Right cardiac atrium (tissue), 5 donors: ENCODE results near the gene SIAH3. TPM values are rescaled to one million over a fixed set of nuclear protein-coding genes. Genes with fewer than 3 reads are reported as not detected.
A peak's percentile ranks its signal among the peaks of the same experiment; 100 is the strongest.

ENCODE experiments used
- ATAC-seq, 2 donors: fragments of 200-7000 bp; cut with Tn5 transposase; one replicate each; pipeline versions ENCODE4 v1.8.0 to v1.9.1; 2020; ENCODE audit warnings: moderate library complexity in 2 of 2, mild to moderate bottlenecking in 1 of 2
- DNase-seq, 3 donors: peaks; one replicate each; pipeline ENCODE4 v3.0.0-alpha.2; 2020
- H3K27ac ChIP-seq: one replicate; pipeline ENCODE4 v1.5.1; 2013; ENCODE audit warnings: mild to moderate bottlenecking, low read length, control low read depth, moderate library complexity
- H3K27me3 ChIP-seq: one replicate; pipeline ENCODE4 v1.6.1; 2013; ENCODE audit not compliant: control insufficient read depth, insufficient read depth
- H3K4me1 ChIP-seq: one replicate; pipeline ENCODE4 v1.6.1; 2013; ENCODE audit warnings: low read length; ENCODE audit not compliant: control insufficient read depth, insufficient read depth
- H3K4me3 ChIP-seq: one replicate; pipeline ENCODE4 v1.5.1; 2013; ENCODE audit warnings: low read length, control low read depth
- H3K9me3 ChIP-seq: one replicate; pipeline ENCODE4 v1.6.1; 2013; ENCODE audit warnings: low read length; ENCODE audit not compliant: control insufficient read depth
- WGBS: extraction: QIAGEN DNeasy Blood & Tissue Kit; methylation state at CpG from one replicate; pipeline ENCODE4 v1.1.7; 2013; 5-methylcytosine and 5-hydroxymethylcytosine counted together
- intact Hi-C, 4 donors: fragments of 100-400 bp; cut with DNase I; formaldehyde crosslinking; loops; one replicate each; pipeline versions ENCODE4 v1.11.0 to v1.14.0; 2022 to 2023
- polyA plus RNA-seq: library from polyadenylated mRNA; stranded (reverse); fragments of 200-250 nt; gene quantifications from one replicate; pipeline ENCODE4 v1.2.3, GENCODE V29; 2013
- total RNA-seq, 4 donors: library from RNA; stranded (reverse); fragmentation: NEBNext Ultra II Directional; extraction: Animal tissue kit (Norgen Biotek cat#: 25700); gene quantifications; one replicate each; pipeline ENCODE4 v1.2.1, GENCODE V29; 2021
- donor health status: healthy with polysubstance abuse.
- donor health status: DM: no; HTN: yes; CAD: no.
- donor health status: DM: no; HTN: no; CAD: no.
- donor health status: DM: no; HTN: yes; CAD: no; lungs with severe emphysema.
- donor health status: DM: yes; HTN: yes; CAD: no.

SIAH3 gene
- total and polyA plus RNA-seq, 5 donors = not detected

DNA sequence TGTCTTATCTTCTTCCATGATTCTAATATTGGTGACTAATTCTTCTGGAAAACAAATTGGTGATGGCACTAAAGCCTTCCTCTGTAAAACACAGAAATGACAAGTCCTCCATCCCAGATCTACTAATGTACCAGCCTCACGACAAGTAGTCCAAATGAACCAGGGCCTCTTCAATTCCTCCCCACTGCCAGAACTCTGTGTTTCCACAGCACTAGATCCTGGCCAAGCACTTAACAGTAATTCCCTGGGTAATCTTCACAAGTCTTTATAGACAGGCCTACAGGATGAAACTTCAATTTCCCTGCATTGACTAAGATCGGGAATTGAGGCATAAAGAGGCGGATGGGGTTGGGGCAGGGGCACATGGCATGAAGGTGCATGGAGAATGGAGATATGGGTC, 52.7 kb downstream of the SIAH3 start:
- Histone ChIP-seq H3K9me3 (no peaks in the 10 kb centered on the region), H3K4me1 (no peaks in the 10 kb centered on the region), H3K4me3 (no peak overlapping the region), H3K27me3 (no peaks in the 10 kb centered on the region), H3K27ac (no peak overlapping the region)
- ATAC-seq = no peak
- 91% methylated on average over 3 of the region's 3 CpGs for WGBS
- intact Hi-C loops = no loop called here
- DNase-seq = no peak

DNA sequence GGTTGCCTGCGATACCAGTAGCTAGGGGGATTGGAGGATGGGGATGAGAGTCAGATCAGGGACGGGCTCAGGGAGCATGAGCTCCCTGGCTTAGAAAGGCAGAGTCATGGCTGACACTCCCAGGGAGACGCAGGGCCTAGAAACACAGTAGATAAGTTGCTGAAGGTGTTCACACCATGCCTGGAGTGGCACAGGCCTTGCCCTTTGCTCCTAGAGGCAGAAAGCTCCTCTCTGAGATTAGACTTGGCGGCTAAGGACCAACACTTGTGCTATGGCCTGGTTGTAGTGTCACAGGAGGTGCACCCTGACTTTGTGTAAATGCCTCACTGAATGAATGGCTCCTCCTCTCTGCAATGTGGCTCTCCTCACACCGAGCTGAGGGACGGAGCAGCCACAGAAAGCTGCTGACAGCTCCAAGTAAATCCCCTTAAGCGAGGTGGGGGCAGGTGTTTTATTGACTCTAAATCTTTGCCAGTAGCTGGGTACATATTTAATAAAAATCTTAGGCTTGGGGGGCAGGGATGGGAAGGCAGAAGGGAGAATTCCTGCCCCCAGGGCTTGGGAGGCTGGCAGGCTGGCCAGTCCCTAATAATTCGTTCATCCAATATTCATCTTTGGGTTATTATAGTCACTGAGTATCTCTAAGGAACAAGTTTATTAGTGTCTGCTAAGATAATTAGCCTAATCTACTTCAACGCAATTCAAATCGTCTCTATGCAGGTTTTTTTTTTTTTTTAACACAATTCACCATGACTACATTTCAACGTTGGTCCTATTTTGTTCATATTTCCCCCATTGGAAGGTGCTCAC, 54.9 kb downstream of the SIAH3 start:
- Histone ChIP-seq H3K27me3 (no peaks in the 10 kb centered on the region), H3K4me3 (no peak overlapping the region), H3K9me3 (no peaks in the 10 kb centered on the region), H3K27ac (no peak overlapping the region), H3K4me1 (no peaks in the 10 kb centered on the region)
- WGBS = 47% methylated on average over 11 of the region's 11 CpGs
- DNase-seq (no peak), ATAC-seq (peak in 1 of 2 donors; percentile 57)
- intact Hi-C loops = no loop called here

DNA sequence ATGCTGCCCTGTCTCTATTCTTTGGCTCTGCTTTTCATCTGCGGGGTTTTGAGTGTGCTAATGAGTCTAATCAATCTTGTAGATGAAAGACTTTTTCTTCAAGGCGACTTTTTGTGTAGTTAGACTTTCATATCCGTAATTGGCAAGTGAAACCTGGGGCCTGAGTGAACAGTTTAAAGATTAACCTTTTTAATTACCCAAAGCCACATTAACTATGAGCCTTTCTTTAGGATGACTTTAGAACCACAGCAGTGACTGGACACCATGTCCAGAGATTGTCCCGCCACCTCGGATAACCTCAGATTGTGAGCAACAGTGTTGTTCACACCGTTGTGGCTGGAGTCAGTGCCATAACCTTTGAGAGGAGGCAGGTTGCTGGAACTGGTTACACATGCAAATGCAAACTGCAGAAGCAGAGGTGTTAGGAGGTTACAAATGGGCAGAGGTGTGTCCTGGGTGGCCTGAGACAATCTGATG, 58.7 kb downstream of the SIAH3 start:
- intact Hi-C loops = no loop called here
- no peak overlapping the region for H3K27ac ChIP-seq
- no peaks in the 10 kb centered on the region for H3K4me1 ChIP-seq
- H3K27me3 ChIP-seq = no peaks in the 10 kb centered on the region
- H3K9me3 ChIP-seq = no peaks in the 10 kb centered on the region
- H3K4me3 ChIP-seq = no peak overlapping the region
- ATAC-seq (no peak), DNase-seq (no peak)
- 61% methylated on average over 6 of the region's 6 CpGs for WGBS

DNA sequence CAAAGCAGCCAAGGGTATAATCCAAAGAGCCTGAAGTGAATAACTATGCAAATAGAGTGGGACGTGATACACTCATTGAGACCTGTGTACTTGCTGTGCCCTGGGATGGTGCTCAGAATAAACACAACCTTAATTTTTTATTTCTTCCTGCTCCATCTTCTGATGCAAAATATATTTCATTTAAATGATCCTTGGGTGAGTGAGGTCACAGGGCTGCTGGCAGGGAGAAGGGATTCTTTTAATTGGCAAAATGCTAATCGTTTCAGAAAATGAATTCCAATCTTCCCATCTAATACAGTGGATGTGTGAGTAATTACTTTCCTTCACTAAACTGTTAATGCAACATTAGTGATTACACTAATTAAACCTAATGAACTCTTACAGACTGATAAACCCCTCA, 63.5 kb downstream of the SIAH3 start:
- H3K27me3 ChIP-seq = no peaks in the 10 kb centered on the region
- DNase-seq (no peak), ATAC-seq (no peak)
- H3K4me1 ChIP-seq = no peaks in the 10 kb centered on the region
- intact Hi-C loops = no loop called here
- H3K9me3 ChIP-seq = no peaks in the 10 kb centered on the region
- 82% methylated on average over 2 of the region's 2 CpGs for WGBS
- H3K4me3 ChIP-seq = no peak overlapping the region
- H3K27ac ChIP-seq = no peak overlapping the region

DNA sequence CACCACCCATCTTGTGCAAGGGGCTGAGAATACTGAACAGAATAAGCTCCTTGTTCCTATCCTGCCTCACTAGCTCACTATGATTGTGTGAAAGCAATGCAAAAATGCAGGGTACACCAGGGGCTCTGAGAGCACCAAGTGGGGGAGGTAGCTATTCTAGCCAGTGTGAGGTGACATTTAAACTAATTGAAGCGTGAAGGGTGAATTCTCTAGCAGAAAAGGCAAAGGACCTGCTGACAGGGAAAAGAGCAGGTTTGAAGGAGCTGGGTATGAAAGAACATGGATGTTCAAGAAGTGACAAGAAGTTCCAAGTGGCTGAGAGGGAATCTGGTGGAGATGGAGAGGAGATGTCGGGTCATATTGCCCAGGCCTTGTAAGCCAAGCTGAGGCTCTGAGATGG, 64.2 kb downstream of the SIAH3 start:
- no peaks in the 10 kb centered on the region for H3K4me1 ChIP-seq
- H3K27me3 ChIP-seq = no peaks in the 10 kb centered on the region
- 81% methylated on average over 2 of the region's 2 CpGs for WGBS
- H3K4me3 ChIP-seq = no peak overlapping the region
- intact Hi-C loops = no loop called here
- H3K27ac ChIP-seq = no peak overlapping the region
- ATAC-seq (no peak), DNase-seq (no peak)
- no peaks in the 10 kb centered on the region for H3K9me3 ChIP-seq

DNA sequence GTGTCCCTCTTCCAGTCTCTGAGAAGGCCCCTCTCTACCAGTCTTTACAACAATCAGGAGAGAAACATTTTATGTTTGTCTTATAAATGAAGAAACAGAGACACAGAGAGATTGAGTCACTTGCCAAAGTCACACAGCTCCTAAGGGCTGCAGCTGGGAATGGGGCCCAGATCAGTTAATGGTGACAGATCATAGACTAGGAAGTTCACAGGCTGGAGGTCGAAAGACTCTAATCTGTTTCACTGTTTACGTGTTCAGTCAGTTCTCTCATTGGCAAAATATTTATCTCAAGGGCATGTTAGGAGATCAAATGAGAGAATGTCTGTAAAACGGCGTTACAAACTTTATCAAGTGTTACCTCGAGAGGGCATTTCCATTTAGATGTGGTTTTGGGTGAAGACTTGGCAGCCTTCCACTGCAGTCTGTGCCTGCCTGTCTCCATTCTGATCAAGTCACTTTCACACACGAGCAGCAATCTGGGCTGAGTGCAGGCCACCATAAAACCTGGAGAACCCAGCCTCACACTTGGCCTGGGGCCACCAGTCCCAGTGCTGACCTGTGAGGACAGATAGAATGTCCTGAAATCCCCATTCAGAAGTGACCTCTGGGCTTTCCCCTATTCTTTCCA, 65.1 kb downstream of the SIAH3 start:
- DNase-seq (peak in 2 of 3 donors; percentile 52 to 57), ATAC-seq (peak in 1 of 2 donors; percentile 50)
- Histone ChIP-seq H3K4me1 (no peaks in the 10 kb centered on the region), H3K27me3 (no peaks in the 10 kb centered on the region), H3K27ac (no peak overlapping the region), H3K4me3 (no peak overlapping the region), H3K9me3 (no peaks in the 10 kb centered on the region)
- intact Hi-C loops = no loop called here
- WGBS = 20% methylated on average over 6 of the region's 6 CpGs

DNA sequence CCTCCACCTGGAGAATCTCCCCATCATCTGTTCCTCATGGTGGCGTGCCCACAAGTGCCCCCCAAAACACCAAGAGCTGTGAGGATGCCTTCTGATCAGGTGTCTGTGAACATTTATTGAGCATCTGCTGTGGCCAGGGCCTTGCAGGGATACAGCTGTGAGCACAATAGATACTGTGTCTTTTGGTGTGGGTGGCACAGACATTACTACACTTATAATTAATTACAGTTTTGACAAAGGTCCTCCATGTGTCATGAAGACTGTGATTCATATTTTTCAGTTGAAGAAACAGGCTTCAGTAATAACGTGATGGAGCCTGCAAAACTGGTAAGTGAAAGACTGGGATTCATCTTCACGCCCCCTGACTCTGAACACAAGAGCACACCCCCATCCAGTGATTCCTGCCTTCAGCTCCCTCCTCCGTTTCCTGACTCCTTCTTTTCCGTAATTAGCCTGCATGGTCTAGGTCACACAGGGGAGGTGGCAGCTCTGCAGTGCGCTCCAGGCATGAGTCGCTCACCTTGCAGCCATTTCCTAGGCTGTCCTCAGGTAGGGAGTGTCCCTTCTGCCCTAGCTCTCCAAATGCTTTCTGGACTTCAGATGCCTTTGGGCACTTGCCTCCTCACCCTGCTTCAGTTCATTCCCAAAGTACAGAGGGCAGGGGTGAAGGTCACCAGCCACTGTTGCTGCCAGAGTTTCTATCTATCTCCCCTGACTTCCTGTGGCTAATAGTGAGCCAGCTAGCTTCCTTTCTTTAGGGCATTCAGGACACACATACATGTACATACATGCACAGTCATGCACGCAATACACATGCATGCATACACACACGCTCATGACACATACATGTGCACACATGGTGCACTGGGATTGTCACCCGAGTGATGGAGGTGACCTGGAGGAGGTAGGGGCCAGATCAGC, 66.5 kb downstream of the SIAH3 start:
- intact Hi-C loops = no loop called here
- H3K27me3 ChIP-seq = no peaks in the 10 kb centered on the region
- no peaks in the 10 kb centered on the region for H3K4me1 ChIP-seq
- no peak for DNase-seq
- ATAC-seq = no peak
- 71% methylated on average over 10 of the region's 10 CpGs for WGBS
- H3K27ac ChIP-seq = no peak overlapping the region
- H3K9me3 ChIP-seq = no peaks in the 10 kb centered on the region
- no peak overlapping the region for H3K4me3 ChIP-seq

DNA sequence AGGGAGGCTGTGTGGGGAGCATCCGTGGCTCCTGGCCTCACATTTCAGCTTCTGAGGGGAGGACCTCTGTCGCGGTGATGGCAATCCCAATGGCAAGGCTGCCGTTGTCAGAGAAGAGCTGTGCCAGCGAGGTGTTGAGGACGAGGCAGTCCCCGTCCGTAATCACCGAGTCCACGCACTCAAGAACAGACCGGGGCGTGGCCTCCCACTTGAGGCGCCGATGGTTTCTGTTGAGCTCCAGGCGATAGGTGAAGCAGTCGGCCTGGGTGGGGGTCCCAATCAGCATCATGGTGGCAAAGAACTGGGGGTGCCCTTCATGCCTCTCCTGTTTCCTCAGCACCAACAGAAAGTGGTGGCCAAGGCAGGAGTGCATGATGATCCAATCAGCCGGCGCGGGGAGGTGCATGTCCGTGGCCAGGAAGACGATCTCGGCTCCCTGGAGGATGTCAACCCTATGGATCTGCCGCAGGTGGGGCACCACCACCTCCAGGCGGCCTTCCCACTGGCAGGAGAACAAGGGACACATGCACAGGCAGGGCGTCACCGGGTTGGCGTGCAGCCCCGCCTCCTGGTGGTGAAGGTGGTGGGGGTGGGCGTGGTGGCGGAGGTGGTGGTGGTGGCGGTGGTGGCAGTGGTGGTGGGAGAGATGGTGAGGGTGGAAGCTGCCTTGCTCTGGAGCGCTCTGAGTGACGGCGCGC, 68.1 kb downstream of the SIAH3 start:
- Histone ChIP-seq H3K4me3 (no peak overlapping the region), H3K27ac (no peak overlapping the region), H3K4me1 (no peaks in the 10 kb centered on the region), H3K27me3 (no peaks in the 10 kb centered on the region), H3K9me3 (no peaks in the 10 kb centered on the region)
- ATAC-seq (no peak), DNase-seq (peak in 1 of 3 donors; percentile 55)
- intact Hi-C loops = no loop called here
- 97% methylated on average over 35 of the region's 35 CpGs for WGBS

DNA sequence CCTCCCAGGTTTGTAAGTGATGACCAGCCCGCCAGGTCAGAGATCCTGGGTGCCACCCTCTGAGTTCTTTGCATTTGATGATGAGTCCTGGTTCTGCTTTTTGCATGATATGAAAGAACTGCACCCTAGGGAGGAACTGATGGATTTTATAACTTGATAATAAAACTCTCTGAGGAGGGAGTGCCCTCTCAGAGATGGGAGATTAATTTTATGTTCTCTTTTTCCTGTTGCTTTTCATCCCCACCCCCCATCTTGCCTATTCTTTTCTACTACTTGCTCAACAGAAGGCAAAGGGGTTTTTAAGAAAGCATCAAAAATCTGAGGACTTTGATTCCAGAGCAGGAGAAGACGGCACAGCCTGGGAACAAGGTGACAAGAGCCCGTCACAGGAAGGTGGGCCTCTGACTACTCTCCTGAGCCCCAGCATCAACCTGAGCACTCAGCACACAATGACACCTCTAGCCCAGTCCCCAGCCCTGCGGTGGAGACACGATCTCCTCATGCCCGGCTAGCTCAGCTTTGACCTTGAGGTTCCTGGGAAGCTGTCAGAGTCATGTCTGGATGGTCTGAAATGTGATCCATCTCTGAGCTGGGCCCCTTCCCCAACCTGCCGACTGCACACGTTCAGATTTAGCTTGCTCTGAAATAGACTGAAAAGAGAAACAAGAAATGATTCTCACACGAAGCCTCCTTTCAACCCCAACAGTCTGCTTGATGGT, 69.1 kb downstream of the SIAH3 start:
- Histone ChIP-seq H3K9me3 (no peaks in the 10 kb centered on the region), H3K27ac (no peak overlapping the region), H3K4me1 (no peaks in the 10 kb centered on the region), H3K27me3 (no peaks in the 10 kb centered on the region), H3K4me3 (no peak overlapping the region)
- DNase-seq = no peak
- intact Hi-C loops = no loop called here
- 55% methylated on average over 9 of the region's 9 CpGs for WGBS
- no peak for ATAC-seq
